SK-MEL-5 (cell line): ENCODE data around the gene VWA8. TPM values are rescaled to one million over a fixed set of nuclear protein-coding genes. Genes with fewer than 3 reads are reported as not detected.

Experiments
- DNase-seq: peaks from one replicate; pipeline ENCODE4 v3.0.0-alpha.2; 2016; ENCODE audit warnings: low read depth, low spot score
- in situ Hi-C: cut with HindIII; loops from 2 replicates; pipeline ENCODE4 v1.10.0; 2016; ENCODE audit warnings: low sequenced_read_pairs, high pct_unique_total_duplicates, low pct_unique_long_range_greater_than_20kb
- total RNA-seq: library from RNA; depleted of rRNA; stranded (reverse); fragments of >200 nt; shearing (Covaris generic); gene quantifications from 2 replicates; pipeline ENCODE4 v1.2.3, GENCODE V29; 2014

VWA8 gene
- total RNA-seq, 1 experiment from 2014 or later = 20.3 TPM

GRCh38 chr13:41613471-41613870 lies 347.4 kb downstream of the VWA8 start:
- in situ Hi-C loops = no loop called here
- no peak for DNase-seq

GRCh38 chr13:41611385-41611784 lies 349.5 kb downstream of the VWA8 start:
- DNase-seq = no peak
- in situ Hi-C loops = no loop called here

GRCh38 chr13:41610404-41610803 lies 350.5 kb downstream of the VWA8 start:
- no peak for DNase-seq
- in situ Hi-C loops = no loop called here

GRCh38 chr13:41609828-41610227 lies 351.1 kb downstream of the VWA8 start:
- in situ Hi-C loops = no loop called here
- no peak for DNase-seq

- in situ Hi-C loops = no loop called here
These were observed 352.1 kb downstream of the VWA8 start for GRCh38 chr13:41608839-41609177.

GRCh38 chr13:41608111-41608838 lies 352.6 kb downstream of the VWA8 start:
- in situ Hi-C loops = no loop called here
- no peak for DNase-seq

More at GRCh38 chr13:41608839-41609177, 352.1 kb downstream of the VWA8 start:
- DNase-seq = no peak

GRCh38 chr13:41606646-41607045 lies 354.3 kb downstream of the VWA8 start:
- no peak for DNase-seq
- in situ Hi-C loops = no loop called here

GRCh38 chr13:41605319-41606285 lies 355.3 kb downstream of the VWA8 start:
- in situ Hi-C loops = no loop called here
- no peak for DNase-seq

GRCh38 chr13:41603917-41604316 lies 357.0 kb downstream of the VWA8 start:
- in situ Hi-C loops = no loop called here
- no peak for DNase-seq

- in situ Hi-C loops = no loop called here
- DNase-seq = no peak
These were observed 359.0 kb downstream of the VWA8 start for GRCh38 chr13:41601718-41602445.

GRCh38 chr13:41599619-41600018 lies 361.3 kb downstream of the VWA8 start:
- in situ Hi-C loops = no loop called here
- no peak for DNase-seq

- in situ Hi-C loops = no loop called here
- no peak for DNase-seq
These were observed 363.4 kb downstream of the VWA8 start for GRCh38 chr13:41597348-41598041.

- no peak for DNase-seq
- in situ Hi-C loops = no loop called here
These were observed 364.7 kb downstream of the VWA8 start for GRCh38 chr13:41596190-41596589.

- in situ Hi-C loops = no loop called here
- DNase-seq = no peak
These were observed 365.6 kb downstream of the VWA8 start for GRCh38 chr13:41595298-41595697.

GRCh38 chr13:41590643-41591042 lies 370.3 kb downstream of the VWA8 start:
- in situ Hi-C loops = no loop called here

GRCh38 chr13:41590122-41590521 lies 370.8 kb downstream of the VWA8 start:
- DNase-seq = no peak
- in situ Hi-C loops = no loop called here

More at GRCh38 chr13:41590643-41591042, 370.3 kb downstream of the VWA8 start:
- no peak for DNase-seq

GRCh38 chr13:41589434-41589833 lies 371.5 kb downstream of the VWA8 start:
- no peak for DNase-seq
- in situ Hi-C loops = no loop called here

GRCh38 chr13:41588899-41589298 lies 372.0 kb downstream of the VWA8 start:
- in situ Hi-C loops = no loop called here
- DNase-seq = no peak
